Upper lobe of left lung (tissue), 6 donors: ENCODE measurements around the gene DCP1B. TPM values are rescaled to one million over a fixed set of nuclear protein-coding genes. Genes with fewer than 3 reads are reported as not detected.

Experiments
- ATAC-seq, 2 donors: fragments of 200-7000 bp; cut with Tn5 transposase; one replicate each; pipeline ENCODE4 v1.9.1; 2022; ENCODE audit warnings: mild to moderate bottlenecking in 2 of 2, moderate library complexity in 2 of 2; ENCODE audit not compliant: low FRiP score in 2 of 2
- DNase-seq, 2 donors: peaks; one replicate each; pipeline ENCODE4 v3.0.0-alpha.2; 2019 to 2020
- H3K27ac ChIP-seq, 4 donors: fragments of 200-600 bp; sonication (generic); one replicate each; pipeline ENCODE4 v1.5.1; 2016 to 2019
- H3K27me3 ChIP-seq, 4 donors: fragments of 200-600 bp; sonication (generic); one replicate each; pipeline ENCODE4 v1.5.1; 2017 to 2019
- H3K36me3 ChIP-seq, 4 donors: fragments of 200-600 bp; sonication (generic); one replicate each; pipeline ENCODE4 v1.5.1; 2016 to 2019
- H3K4me1 ChIP-seq, 4 donors: fragments of 200-600 bp; sonication (generic); one replicate each; pipeline ENCODE4 v1.5.1; 2018 to 2019
- H3K4me3 ChIP-seq, 4 donors: fragments of 200-600 bp; sonication (generic); one replicate each; pipeline ENCODE4 v1.5.1; 2017 to 2019; ENCODE audit warnings: mild to moderate bottlenecking in 2 of 4, moderate library complexity in 1 of 4
- H3K9me3 ChIP-seq, 4 donors: fragments of 200-600 bp; sonication (generic); one replicate each; pipeline ENCODE4 v1.5.1; 2018 to 2019
- CTCF ChIP-seq, 6 experiments: fragments of 450-650 bp in 4 of 6; fragments of 200-600 bp in 2 of 6; sonication (generic) in 2 of 6; IDR thresholded peaks; one replicate each; pipeline ENCODE4 v1.5.1; 2016 to 2019; ENCODE audit warnings: antibody characterized with exemption in 6 of 6
- EP300 ChIP-seq, 4 donors: sonication (generic); formaldehyde crosslinking; IDR thresholded peaks; one replicate each; pipeline ENCODE4 v1.5.1; 2017; ENCODE audit warnings: antibody characterized with exemption in 4 of 4, control low read depth in 2 of 4
- POLR2A ChIP-seq, 4 donors: fragments of 450-650 bp; IDR thresholded peaks; one replicate each; pipeline ENCODE4 v1.5.1; 2016 to 2017; ENCODE audit warnings: antibody characterized with exemption in 4 of 4, mild to moderate bottlenecking in 2 of 4
- POLR2AphosphoS5 ChIP-seq, 2 donors: sonication (generic); formaldehyde crosslinking; IDR thresholded peaks; one replicate each; pipeline ENCODE4 v1.5.1; 2017; ENCODE audit warnings: antibody characterized with exemption in 2 of 2
- WGBS, 2 donors: methylation state at CpG; one replicate each; pipeline ENCODE4 v1.1.5; 2017 to 2018; 5-methylcytosine and 5-hydroxymethylcytosine counted together
- total RNA-seq, 6 donors: library from RNA; depleted of rRNA in 4 of 6; stranded (reverse); fragments of >200 nt in 4 of 6; gene quantifications; one replicate each; pipeline versions ENCODE4 v1.1.0 to v1.2.1, GENCODE V29; 2016 to 2021
- donor health status: DM: no; HTN: no; CAD: no; lungs with moderate emphysema.
- donor health status: DM: no; HTN: yes; CAD: no; lungs with severe emphysema.

DCP1B gene
- total RNA-seq, 6 donors from 2014 or later = 5.5 to 30.4 (median 12.2) TPM

DNA sequence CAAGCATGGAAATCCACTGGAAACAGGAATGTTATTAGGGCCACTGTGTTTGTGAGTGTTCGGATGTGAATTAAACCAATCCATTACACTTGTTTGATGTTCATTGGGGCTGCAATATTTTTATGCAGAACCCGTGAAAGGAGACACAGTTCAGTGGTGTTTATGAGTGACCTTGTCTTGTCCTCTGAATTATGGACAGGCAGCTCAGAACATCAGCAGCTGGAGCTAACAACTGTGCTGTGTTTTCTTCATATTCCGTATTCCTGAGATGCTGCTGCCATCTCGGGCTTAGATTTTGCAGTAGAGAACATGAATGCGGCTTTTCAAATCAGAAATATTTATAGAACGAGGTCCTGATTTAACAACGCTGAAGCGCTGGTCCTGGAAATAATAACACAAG is 28.2 kb upstream of the DCP1B start:
- Histone ChIP-seq H3K27me3 (no peaks in the 10 kb centered on the region), H3K36me3 (no peaks in the 10 kb centered on the region), H3K27ac (no peak overlapping the region), H3K4me3 (no peak overlapping the region), H3K9me3 (no peaks in the 10 kb centered on the region), H3K4me1 (peaks cover 9 to 13% (median 10%) of the 10 kb centered on the region in 4 donors)
- ATAC-seq (no peak), DNase-seq (no peak)
- no peak for TF ChIP-seq CTCF (IDR thresholded peaks at IDR 0.05)
- TF ChIP-seq EP300 (IDR thresholded peaks at IDR 0.05) = no peak
- no peak for TF ChIP-seq POLR2A (IDR thresholded peaks at IDR 0.05)
- TF ChIP-seq POLR2AphosphoS5 (IDR thresholded peaks at IDR 0.05) = no peak
- 86 to 91% methylated on average over 8 of the region's 8 CpGs for WGBS, 2 donors

DNA sequence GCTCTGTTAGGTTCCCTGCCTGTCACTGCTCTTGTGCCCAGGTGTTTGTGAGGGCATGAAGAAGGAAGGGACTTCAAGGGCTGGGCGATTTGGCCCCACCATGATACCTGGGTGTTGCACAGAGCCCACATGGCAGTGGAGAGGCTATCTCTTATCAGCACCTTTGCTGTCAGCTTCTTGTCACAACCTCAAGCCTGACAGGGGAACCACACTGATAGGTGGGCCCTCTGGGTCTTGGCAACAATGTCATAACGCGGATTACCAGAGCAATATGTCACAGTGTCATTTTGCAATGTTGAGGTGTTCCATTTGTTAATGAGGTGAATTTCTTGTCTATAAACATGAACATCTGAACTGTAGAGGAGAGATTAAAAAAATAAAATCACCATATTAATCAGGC is 25.6 kb upstream of the DCP1B start:
- DNase-seq (no peak), ATAC-seq (no peak)
- 88 to 96% methylated on average over 3 of the region's 3 CpGs for WGBS, 2 donors
- Histone ChIP-seq H3K36me3 (no peaks in the 10 kb centered on the region), H3K4me1 (peaks cover 3 to 4% (median 3%) of the 10 kb centered on the region in 4 donors), H3K4me3 (no peak overlapping the region), H3K27me3 (no peaks in the 10 kb centered on the region), H3K27ac (no peak overlapping the region), H3K9me3 (no peaks in the 10 kb centered on the region)
- TF ChIP-seq POLR2A (IDR thresholded peaks at IDR 0.05) (no peak), EP300 (IDR thresholded peaks at IDR 0.05) (no peak), POLR2AphosphoS5 (IDR thresholded peaks at IDR 0.05) (no peak), CTCF (IDR thresholded peaks at IDR 0.05) (no peak)

GRCh38 chr12:2027351-2027750 is 23.1 kb upstream of the DCP1B start:
- DNase-seq (no peak), ATAC-seq (no peak)
- Histone ChIP-seq H3K27me3 (no peaks in the 10 kb centered on the region), H3K4me1 (no peaks in the 10 kb centered on the region), H3K9me3 (no peaks in the 10 kb centered on the region), H3K36me3 (no peaks in the 10 kb centered on the region), H3K4me3 (no peak overlapping the region), H3K27ac (no peak overlapping the region)
- 75 to 84% methylated on average over 4 of the region's 4 CpGs for WGBS, 2 donors
- no peak for TF ChIP-seq POLR2A (IDR thresholded peaks at IDR 0.05)
- no peak for TF ChIP-seq CTCF (IDR thresholded peaks at IDR 0.05)

DNA sequence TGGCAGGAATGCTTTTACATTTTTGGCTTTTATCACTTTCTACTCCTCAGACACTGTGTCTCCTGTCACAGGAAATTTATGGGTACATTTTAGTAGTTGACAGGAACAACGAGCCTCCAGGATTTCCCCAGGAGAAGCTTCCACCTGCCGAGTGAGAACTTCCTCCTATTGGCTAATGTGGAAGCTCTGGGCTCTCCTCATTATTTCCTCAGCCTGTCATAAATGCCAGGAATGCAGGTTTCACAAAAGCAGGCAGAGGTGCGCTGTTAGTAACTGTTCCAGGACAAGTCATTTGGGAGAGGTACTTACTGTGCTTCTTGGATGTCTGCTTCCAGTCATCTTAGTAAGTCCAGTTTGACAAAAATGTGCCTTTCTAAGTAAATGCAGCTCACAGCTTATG is 19.1 kb upstream of the DCP1B start:
- Histone ChIP-seq H3K9me3 (no peaks in the 10 kb centered on the region), H3K4me3 (no peak overlapping the region), H3K27me3 (no peaks in the 10 kb centered on the region), H3K36me3 (no peaks in the 10 kb centered on the region), H3K4me1 (no peaks in the 10 kb centered on the region), H3K27ac (no peak overlapping the region)
- no peak for TF ChIP-seq CTCF (IDR thresholded peaks at IDR 0.05)
- no peak for TF ChIP-seq EP300 (IDR thresholded peaks at IDR 0.05)
- TF ChIP-seq POLR2A (IDR thresholded peaks at IDR 0.05) = no peak
- no peak for TF ChIP-seq POLR2AphosphoS5 (IDR thresholded peaks at IDR 0.05)
- WGBS, 2 donors = 30 to 42% methylated on average over 3 of the region's 3 CpGs
- no peak for ATAC-seq
- DNase-seq = no peak

DNA sequence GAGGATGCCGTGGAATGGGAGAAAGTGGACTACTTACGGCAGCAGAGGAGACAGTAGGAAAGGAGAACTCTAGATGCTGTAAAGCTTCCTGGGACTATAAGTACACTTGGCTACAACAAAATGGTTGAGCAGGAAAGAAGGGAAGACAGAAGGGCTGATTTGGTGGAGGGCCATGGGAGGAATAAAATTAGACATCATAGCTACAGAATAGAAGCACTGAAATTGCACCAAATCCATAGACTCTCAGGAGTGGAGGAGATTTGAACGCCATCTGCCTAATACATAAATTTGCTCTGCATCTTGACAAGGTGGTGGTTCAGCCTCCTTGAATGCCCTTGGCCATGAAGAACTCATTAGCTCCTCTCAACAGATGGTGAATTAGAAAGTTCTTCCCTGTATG is 16.3 kb upstream of the DCP1B start:
- DNase-seq (no peak), ATAC-seq (no peak)
- H3K27ac ChIP-seq = no peak overlapping the region
- H3K4me3 ChIP-seq = no peak overlapping the region
- H3K9me3 ChIP-seq = no peaks in the 10 kb centered on the region
- H3K4me1 ChIP-seq = no peaks in the 10 kb centered on the region
- TF ChIP-seq EP300 (IDR thresholded peaks at IDR 0.05) (no peak), POLR2AphosphoS5 (IDR thresholded peaks at IDR 0.05) (no peak)
- H3K36me3 ChIP-seq = no peaks in the 10 kb centered on the region
- H3K27me3 ChIP-seq = no peaks in the 10 kb centered on the region
- 88 to 96% methylated on average over 3 of the region's 3 CpGs for WGBS, 2 donors
